ENCODE measurements around the gene PARD3. TPM values are rescaled to one million over a fixed set of nuclear protein-coding genes. Genes with fewer than 3 reads are reported as not detected.

Gene PARD3
- total and polyA plus RNA-seq, 8 donors = 25.6 to 54.5 (median 47.8) TPM

DNA sequence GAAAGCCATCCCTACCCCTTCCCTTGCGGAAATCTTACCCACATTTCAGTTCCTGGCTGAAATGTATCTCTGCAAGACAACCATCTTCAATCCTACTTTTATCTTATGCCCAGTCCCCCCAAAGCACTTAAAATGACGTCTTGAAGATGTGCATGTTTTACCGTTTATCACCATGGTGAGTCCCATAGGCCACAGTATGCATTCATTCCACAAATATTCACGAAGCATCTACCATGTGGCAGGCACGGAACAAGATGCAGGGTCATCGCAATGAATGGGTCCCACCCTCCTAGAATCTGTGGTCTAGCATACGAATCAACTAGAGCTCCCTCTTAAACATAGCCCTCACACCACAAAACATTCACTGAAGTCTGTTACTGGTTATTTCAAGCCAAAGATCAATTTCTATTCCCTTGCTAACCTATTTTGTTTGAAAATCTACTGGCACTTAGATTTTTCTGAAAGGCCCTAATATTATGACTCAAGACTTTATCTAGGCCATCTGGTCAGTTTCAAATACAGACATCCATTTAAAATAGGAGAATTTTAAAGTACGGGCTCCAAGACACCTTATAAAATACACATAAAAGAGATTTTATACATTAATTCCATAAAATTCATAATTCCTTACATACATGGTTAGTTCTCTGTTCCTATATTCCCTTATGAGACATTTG, 99.4 kb downstream of the PARD3 start:
- TF ChIP-seq CTCF (IDR thresholded peaks at IDR 0.05) = no peak
- ATAC-seq = no peak

DNA sequence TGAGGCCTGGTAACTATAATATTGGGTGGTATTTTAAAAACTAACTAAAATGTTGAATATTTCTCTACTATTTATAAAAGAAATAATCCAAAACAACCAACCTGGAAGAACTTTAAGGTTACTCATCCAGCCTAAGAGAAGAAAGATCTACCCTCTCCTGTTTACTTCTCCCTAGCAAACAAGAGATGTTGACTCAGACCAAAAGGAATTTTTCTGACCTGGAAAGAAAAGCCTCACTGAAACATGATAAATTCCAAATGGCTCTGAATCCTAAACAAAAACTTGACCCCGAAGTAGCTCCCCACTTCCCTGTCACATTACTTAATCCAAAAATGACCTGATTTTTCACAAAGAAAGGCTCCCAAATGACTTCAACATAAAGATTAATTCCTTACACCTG, 101.2 kb downstream of the PARD3 start:
- Histone ChIP-seq H3K27ac (no peak overlapping the region), H3K27me3 (no peaks in the 10 kb centered on the region), H3K4me1 (peaks cover 20 to 37% of the 10 kb centered on the region in 2 donors), H3K9me3 (no peaks in the 10 kb centered on the region), H3K4me3 (no peak overlapping the region), H3K36me3 (no peaks in the 10 kb centered on the region)
- TF ChIP-seq CTCF (IDR thresholded peaks at IDR 0.05) = no peak
- ATAC-seq (peak; percentile 35), DNase-seq (no peak)
- intact Hi-C loops (cut with DNase I) = no loop called here

More for the DNA sequence above, 99.4 kb downstream of the PARD3 start:
- no peak overlapping the region for H3K4me3 ChIP-seq
- no peaks in the 10 kb centered on the region for H3K9me3 ChIP-seq
- no peaks in the 10 kb centered on the region for H3K36me3 ChIP-seq
- H3K27ac ChIP-seq = no peak overlapping the region
- no peak for DNase-seq
- intact Hi-C loops (cut with DNase I) = no loop called here
- H3K4me1 ChIP-seq = peaks cover 13 to 27% of the 10 kb centered on the region in 2 donors
- no peaks in the 10 kb centered on the region for H3K27me3 ChIP-seq

DNA sequence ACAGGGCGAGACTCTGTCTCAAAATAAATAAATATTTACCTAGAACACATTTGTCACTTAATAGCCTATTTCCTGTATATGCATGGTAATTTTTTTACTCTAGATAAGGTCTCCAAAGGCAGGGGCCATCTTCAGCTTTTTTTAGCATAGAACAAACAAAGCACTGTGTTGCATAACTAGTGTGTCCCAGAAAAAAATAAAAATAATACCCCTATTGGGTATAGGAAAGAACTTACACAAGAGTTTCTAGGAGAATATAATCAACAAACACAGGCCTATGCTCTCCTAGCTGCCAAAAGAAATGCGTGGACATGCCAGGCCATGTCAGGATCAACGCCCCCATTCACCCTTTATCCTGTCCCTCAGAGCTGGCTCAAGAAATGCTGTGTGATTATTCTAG, 103.6 kb downstream of the PARD3 start:
- Histone ChIP-seq H3K27ac (peak overlapping the region in 1 of 2 donors; percentile 45), H3K4me3 (no peak overlapping the region), H3K4me1 (peaks cover 20 to 46% of the 10 kb centered on the region in 2 donors), H3K9me3 (no peaks in the 10 kb centered on the region), H3K36me3 (no peaks in the 10 kb centered on the region), H3K27me3 (no peaks in the 10 kb centered on the region)
- ATAC-seq = peak; percentile 41
- DNase-seq = peak in 1 of 4 donors; percentile 49
- intact Hi-C loops (cut with DNase I) = no loop called here
- no peak for TF ChIP-seq CTCF (IDR thresholded peaks at IDR 0.05)

- Histone ChIP-seq H3K27me3 (no peaks in the 10 kb centered on the region), H3K27ac (peak overlapping the region; percentile 21 to 45), H3K36me3 (no peaks in the 10 kb centered on the region), H3K4me3 (no peak overlapping the region), H3K4me1 (peaks cover 20 to 49% of the 10 kb centered on the region in 2 donors), H3K9me3 (no peaks in the 10 kb centered on the region)
- no peak for TF ChIP-seq CTCF (IDR thresholded peaks at IDR 0.05)
- DNase-seq = no peak
- peak; percentile 35 for ATAC-seq
- intact Hi-C loops (cut with DNase I) = no loop called here
Observed at GRCh38 chr10:34710391-34710751, 104.7 kb downstream of the PARD3 start.

GRCh38 chr10:34709637-34710390, 105.3 kb downstream of the PARD3 start:
- DNase-seq (no peak), ATAC-seq (no peak)
- Histone ChIP-seq H3K27me3 (no peaks in the 10 kb centered on the region), H3K4me3 (no peak overlapping the region), H3K36me3 (no peaks in the 10 kb centered on the region), H3K4me1 (peaks cover 25 to 54% of the 10 kb centered on the region in 2 donors), H3K9me3 (no peaks in the 10 kb centered on the region), H3K27ac (peak overlapping the region; percentile 21 to 34)
- intact Hi-C loops (cut with DNase I) = no loop called here
- no peak for TF ChIP-seq CTCF (IDR thresholded peaks at IDR 0.05)
